K562 (cell line): ENCODE data around the gene OLFML1. TPM values are rescaled to one million over a fixed set of nuclear protein-coding genes. Genes with fewer than 3 reads are reported as not detected.

Experiments used
- ATAC-seq: fragments of 200-7000 bp; cut with Tn5 transposase; 3 replicates; pipeline ENCODE4 v1.9.1; 2020; ENCODE audit warnings: moderate library complexity
- BruUV-seq: library from RNA; stranded (reverse); fragments of 400-500 nt; replicated peaks from 2 replicates; lab custom pipeline; 2021; lab: Mats Ljungman, UMichigan
- CTCF ChIA-PET: fragments of 300-600 bp; formaldehyde crosslinking; extraction: SDS; loops from one replicate; lab custom pipeline; 2021; ENCODE audit warnings: low intra/inter-chr PET ratio; lab: Yijun Ruan, JAX
- POLR2A ChIA-PET: fragments of 300-600, 350-650 bp; sonication (Branson Sonifier 250); formaldehyde crosslinking; extraction: SDS; loops from one replicate; lab custom pipeline; 2021; ENCODE audit warnings: antibody characterized with exemption, inconsistent platforms; lab: Yijun Ruan, JAX
- DNase-seq, 4 experiments: peaks; one replicate each; pipeline versions ENCODE4 v3.0.0 to v3.0.0-alpha.2; 2011 to 2018; ENCODE audit warnings: low spot score in 3 of 4, mixed read lengths in 3 of 4; ENCODE audit errors: extremely low read depth in 1 of 4
- FAIRE-seq: peaks from 2 replicates; lab custom pipeline; 2011; peaks lifted over from hg19 to GRCh38; lab: Jason Lieb, UNC
- H2AFZ ChIP-seq: 2 replicates; pipeline ENCODE4 v1.6.0; 2011; ENCODE audit warnings: low read depth, low read length, control low read depth, inconsistent platforms
- H3K27ac ChIP-seq: fragments of 200-600 bp; 3 replicates; pipeline ENCODE4 v1.8.0; 2011; ENCODE audit warnings: low read depth, mild to moderate bottlenecking, control low read depth, inconsistent platforms, low read length, moderate library complexity, mixed read lengths; ENCODE audit errors: extremely low read depth
- H3K27me3 ChIP-seq, 2 experiments: fragments of 300-600 bp in 1 of 2; 2 replicates in 1 of 2; 3 replicates in 1 of 2; pipeline versions ENCODE4 v1.6.0 to v1.8.0; 2011; ENCODE audit warnings: inconsistent platforms in 2 of 2, low read length in 2 of 2, mild to moderate bottlenecking in 1 of 2, mixed read lengths in 1 of 2, moderate library complexity in 1 of 2; ENCODE audit not compliant: control insufficient read depth in 2 of 2, insufficient read depth in 2 of 2
- H3K36me3 ChIP-seq: fragments of 300-600 bp; 3 replicates; pipeline ENCODE4 v1.8.0; 2011; ENCODE audit warnings: mild to moderate bottlenecking, low read length, inconsistent platforms; ENCODE audit not compliant: control insufficient read depth, insufficient read depth
- H3K4me1 ChIP-seq, 2 experiments: fragments of 200-600 bp in 1 of 2; replicated peaks in 1 of 2; 2 replicates in 1 of 2; 3 replicates in 1 of 2; pipeline versions ENCODE4 v1.5.1 to v1.8.0; 2011; ENCODE audit warnings: inconsistent platforms in 2 of 2, low read length in 2 of 2, mild to moderate bottlenecking in 1 of 2, mixed read lengths in 1 of 2, moderate library complexity in 1 of 2; ENCODE audit not compliant: control insufficient read depth in 2 of 2, insufficient read depth in 2 of 2
- H3K4me2 ChIP-seq: 2 replicates; pipeline ENCODE4 v1.6.1; 2011; ENCODE audit warnings: low read length, control low read depth, inconsistent platforms, mixed read lengths; ENCODE audit not compliant: insufficient read depth
- H3K4me3 ChIP-seq: fragments of 200-600 bp; sonication (generic), shearing (Covaris generic); 2 replicates; pipeline ENCODE4 v1.5.1; 2016; ENCODE audit warnings: control low read depth, inconsistent platforms
- H3K79me2 ChIP-seq: fragments of 200-600 bp; 3 replicates; pipeline ENCODE4 v1.8.0; 2011; ENCODE audit warnings: low read length, inconsistent platforms; ENCODE audit not compliant: control insufficient read depth, insufficient read depth
- H3K9ac ChIP-seq, 2 experiments: 2 replicates each; pipeline versions ENCODE4 v1.6.0 to v1.6.1; 2011; ENCODE audit warnings: low read depth in 2 of 2, low read length in 2 of 2, control low read depth in 1 of 2, inconsistent platforms in 1 of 2, mild to moderate bottlenecking in 1 of 2, mixed read lengths in 1 of 2; ENCODE audit not compliant: insufficient read depth in 1 of 2
- H3K9me1 ChIP-seq: one replicate; pipeline ENCODE4 v1.6.0; 2011; ENCODE audit warnings: inconsistent platforms, mild to moderate bottlenecking, low read length, moderate library complexity; ENCODE audit not compliant: control insufficient read depth, insufficient read depth
- H3K9me3 ChIP-seq: replicated peaks from 2 replicates; pipeline ENCODE4 v1.5.1; 2011; ENCODE audit warnings: low read depth, low read length, inconsistent platforms; ENCODE audit not compliant: control insufficient read depth, insufficient read depth
- H4K20me1 ChIP-seq: replicated peaks from 2 replicates; pipeline ENCODE4 v1.6.1; 2011; ENCODE audit warnings: low read length, inconsistent platforms, mixed read lengths; ENCODE audit not compliant: control insufficient read depth, insufficient read depth
- CC2D1A ChIP-seq: fragments of 450-650 bp; IDR thresholded peaks from 2 replicates; pipeline ENCODE4 v1.6.1; 2017; ENCODE audit warnings: mild to moderate bottlenecking
- CHD1 ChIP-seq: fragments of 200-600 bp; sonication (generic); IDR thresholded peaks from one replicate; pipeline ENCODE4 v1.6.1; 2012; ENCODE audit warnings: mild to moderate bottlenecking, moderate library complexity, low read length, inconsistent platforms
- CTCF ChIP-seq, 3 experiments: IDR thresholded peaks in 2 of 3; conservative IDR thresholded peaks in 1 of 3; 2 replicates each; pipeline ENCODE4 v1.5.1; 2011 to 2012; ENCODE audit warnings: low read length in 3 of 3, mild to moderate bottlenecking in 3 of 3, control low read depth in 2 of 3, improper control_type of control experiment in 1 of 3, inconsistent platforms in 1 of 3, low read depth in 1 of 3, mixed read lengths in 1 of 3, moderate library complexity in 1 of 3; ENCODE audit not compliant: insufficient read depth in 2 of 3
- FOS ChIP-seq: IDR thresholded peaks from 3 replicates; pipeline ENCODE4 v1.6.1; 2011; ENCODE audit not compliant: insufficient read length; ENCODE audit errors: extremely low read depth
- PRPF4 ChIP-seq: fragments of 200-400 bp; formaldehyde crosslinking; IDR thresholded peaks from one replicate; pipeline ENCODE4 v1.6.1; 2017; ENCODE audit warnings: low read length, low read depth, mild to moderate bottlenecking; ENCODE audit not compliant: insufficient read depth, poor library complexity, severe bottlenecking
- YBX1 ChIP-seq: fragments of 450-650 bp; IDR thresholded peaks from 2 replicates; pipeline ENCODE4 v1.7.1; 2016; ENCODE audit warnings: mild to moderate bottlenecking
- ZNF232 ChIP-seq: sonication (generic); formaldehyde crosslinking; IDR thresholded peaks from 2 replicates; pipeline ENCODE4 v1.8.0; 2022; ENCODE audit warnings: mild to moderate bottlenecking, missing genetic modification reagents
- WGBS: fragments of 100-300 bp; shearing (Covaris generic); methylation state at CpG from one replicate; pipeline ENCODE4 v1.1.6; 2016; ENCODE audit warnings: low coverage, mixed read lengths; ENCODE audit not compliant: insufficient coverage; ENCODE audit errors: missing lambda C conversion rate; 5-methylcytosine and 5-hydroxymethylcytosine counted together
- in situ Hi-C: fragments of 300-500 bp; cut with MboI; formaldehyde crosslinking; loops from 4 replicates; pipeline ENCODE4 v1.15.0; 2018; ENCODE audit warnings: inconsistent platforms, mixed read lengths
- intact Hi-C: fragments of 100-400 bp; cut with micrococcal nuclease; formaldehyde crosslinking; loops from 2 replicates; pipeline ENCODE4 v1.14.2; 2022
- polyA plus RNA-seq, 8 experiments: library from polyadenylated mRNA; depleted of rRNA in 4 of 8; stranded (reverse) in 5 of 8; unstranded in 3 of 8; fragments of >200 nt; fragmentation: Nextera tagmentation in 2 of 8; fragmentation: Illumina TruSeq in 1 of 8; extraction: Ambion mirVana in 2 of 8; extraction: Trizol in 1 of 8; gene quantifications; 2 replicates each; pipeline versions ENCODE4 v1.2.1 to v1.2.3, GENCODE V29; 2011 to 2014; ENCODE audit warnings: inconsistent platforms in 1 of 8, missing spikeins in 1 of 8
- total RNA-seq, 7 experiments: library from RNA; depleted of rRNA in 6 of 7; stranded (reverse); fragments of >200 nt in 6 of 7; fragmentation: Illumina TruSeq in 2 of 7; extraction: Trizol in 2 of 7; gene quantifications; 2 replicates each; pipeline versions ENCODE4 v1.2.1 to v1.2.3, GENCODE V29; 2011 to 2021; ENCODE audit warnings: low replicate concordance in 1 of 7

Gene OLFML1
- total and polyA plus RNA-seq, 9 of the 15 experiments (the other 6 are each of a cell fraction or from before 2014, with no cell fraction given), result not detected

- WGBS, result 1% methylated on average over 5 of the region's 5 CpGs
Observed at GRCh38 chr11:7445564-7445963, 39.7 kb upstream of the OLFML1 start.

GRCh38 chr11:7448201-7448600, 37.1 kb upstream of the OLFML1 start:
- H3K4me1 ChIP-seq, result no peaks in the 10 kb centered on the region
- H2AFZ ChIP-seq, result no peak overlapping the region
- CTCF ChIA-PET, result no interaction called here
- peaks cover 0 to under 1% of the 10 kb centered on the region in 2 experiments; a peak in 2 of 5 replicates for H3K27me3 ChIP-seq
- 2% methylated on average over 12 of the region's 12 CpGs for WGBS
- no peaks in the 10 kb centered on the region for H3K9me1 ChIP-seq
- no peaks in the 10 kb centered on the region for H3K36me3 ChIP-seq
- in situ Hi-C loops (loop anchor here (10.0 kb wide), 1 partner anchor 353 kb away; no protein-coding TSS in a partner anchor), intact Hi-C loops (no loop called here)
- no TSS peak for BruUV-seq
- FAIRE-seq (no peak), ATAC-seq (peak; percentile 57; the same call in 2 of the 3 replicates), DNase-seq (no peak)
- no peak overlapping the region for H3K4me3 ChIP-seq
- H3K9me3 ChIP-seq, result no peaks in the 10 kb centered on the region
- POLR2A ChIA-PET, result no interaction called here
- H3K9ac ChIP-seq, result no peak overlapping the region
- no peaks in the 10 kb centered on the region for H3K79me2 ChIP-seq
- no peaks in the 10 kb centered on the region; the same call in 1 of the 2 replicates for H4K20me1 ChIP-seq
- no peak overlapping the region for H3K4me2 ChIP-seq
- H3K27ac ChIP-seq, result no peak overlapping the region
- TF ChIP-seq CTCF (IDR thresholded peaks at IDR 0.05 in 2 of 3, conservative IDR thresholded peaks at IDR 0.05 in 1 of 3; ENCODE audit: insufficient read depth in 2 of 3, low read depth in 1 of 3, low read length in 3 of 3) (peak in 2 of 3 experiments; percentile 10 to 19; a peak in 1 of 6 replicates), YBX1 (no peak), CC2D1A (no peak), PRPF4 (no peak), ZNF232 (CRISPR knock-in tag) (no peak), CHD1 (no peak)

More at GRCh38 chr11:7445564-7445963, 39.7 kb upstream of the OLFML1 start:
- no peak overlapping the region for H3K27ac ChIP-seq
- no peak for FAIRE-seq
- ChIA-PET CTCF (no interaction called here), POLR2A (no interaction called here)
- BruUV-seq, result no TSS peak
- no peaks in the 10 kb centered on the region for H3K4me1 ChIP-seq
- no peaks in the 10 kb centered on the region for H3K36me3 ChIP-seq
- H3K27me3 ChIP-seq, result no peaks in the 10 kb centered on the region; a peak in 1 of 5 replicates
- no peak overlapping the region for H3K4me3 ChIP-seq
- no peak overlapping the region for H2AFZ ChIP-seq
- no peaks in the 10 kb centered on the region for H3K9me1 ChIP-seq
- TF ChIP-seq FOS, result no peak
- intact Hi-C loops, result no loop called here
- H3K9ac ChIP-seq, result no peak overlapping the region
- H3K4me2 ChIP-seq, result no peak overlapping the region
- H3K9me3 ChIP-seq, result no peaks in the 10 kb centered on the region
- no peaks in the 10 kb centered on the region for H3K79me2 ChIP-seq
- no peak for ATAC-seq
- no peaks in the 10 kb centered on the region; the same call in 1 of the 2 replicates for H4K20me1 ChIP-seq
- DNase-seq, result no peak
- in situ Hi-C loops, result loop anchor here (10.0 kb wide), 1 partner anchor 351 kb away; no protein-coding TSS in a partner anchor
